HEK293 (cell line): Measurements from ENCODE around the gene SIRT7.

Experiments used
- CTCF ChIA-PET: fragments of 350-600 bp; formaldehyde crosslinking; extraction: SDS; loops from one replicate; lab custom pipeline; 2021; ENCODE audit warnings: antibody characterized with exemption; lab: Yijun Ruan, JAX
- POLR2A ChIA-PET: fragments of 300-600 bp; formaldehyde crosslinking; extraction: SDS; loops from one replicate; lab custom pipeline; 2020; ENCODE audit warnings: antibody characterized with exemption, inconsistent platforms; lab: Yijun Ruan, JAX
- H3K27ac ChIP-seq: fragments of 200-500 bp; sonication (Bioruptor generic); 2 replicates; pipeline ENCODE4 v1.5.1; 2014; ENCODE audit warnings: low read depth, low read length, control low read depth, inconsistent platforms; ENCODE audit errors: extremely low read depth
- H3K36me3 ChIP-seq, 2 experiments: fragments of 200-500 bp in 1 of 2; sonication (Bioruptor generic) in 1 of 2; 1 replicate in 1 of 2; 2 replicates in 1 of 2; pipeline ENCODE4 v1.5.1; 2014 to 2017; ENCODE audit warnings: inconsistent platforms in 2 of 2, low read length in 2 of 2; ENCODE audit not compliant: control insufficient read depth in 2 of 2, insufficient read depth in 1 of 2
- H3K4me1 ChIP-seq: fragments of 200-500 bp; sonication (Bioruptor generic); 2 replicates; pipeline ENCODE4 v1.5.1; 2014; ENCODE audit warnings: mild to moderate bottlenecking, low read length, inconsistent platforms; ENCODE audit not compliant: control insufficient read depth, insufficient read depth
- H3K4me3 ChIP-seq: 2 replicates; pipeline ENCODE4 v1.5.1; 2011; ENCODE audit warnings: low read depth, mild to moderate bottlenecking, control low read depth, low read length, moderate library complexity
- H3K9me3 ChIP-seq: fragments of 200-500 bp; sonication (Bioruptor generic); 2 replicates; pipeline ENCODE4 v1.5.1; 2014; ENCODE audit warnings: low read depth, low read length, inconsistent platforms; ENCODE audit not compliant: control insufficient read depth, insufficient read depth
- HOXA7 ChIP-seq: sonication (generic); formaldehyde crosslinking; IDR thresholded peaks from 2 replicates; pipeline ENCODE4 v1.8.1; 2022; ENCODE audit warnings: missing genetic modification reagents, borderline replicate concordance
- REPIN1 ChIP-seq: fragments of 450-650 bp; formaldehyde crosslinking; IDR thresholded peaks from 2 replicates; pipeline ENCODE4 v1.5.1; 2017; ENCODE audit warnings: missing biosample characterization, missing genetic modification characterization, low read depth
- ZEB2 ChIP-seq: fragments of 450-650 bp; formaldehyde crosslinking; IDR thresholded peaks from 2 replicates; pipeline ENCODE4 v1.5.1; 2016; ENCODE audit warnings: missing biosample characterization, missing genetic modification characterization
- ZNF184 ChIP-seq: fragments of 450-650 bp; IDR thresholded peaks from 2 replicates; pipeline ENCODE4 v1.5.1; 2018; ENCODE audit warnings: missing biosample characterization, mild to moderate bottlenecking, missing genetic modification characterization
- ZNF362 ChIP-seq: fragments of 450-650 bp; formaldehyde crosslinking; IDR thresholded peaks from 2 replicates; pipeline ENCODE4 v1.5.1; 2016; ENCODE audit warnings: missing biosample characterization, missing genetic modification characterization
- ZNF394 ChIP-seq: fragments of 450-650 bp; formaldehyde crosslinking; IDR thresholded peaks from 2 replicates; pipeline ENCODE4 v1.5.1; 2016; ENCODE audit warnings: missing biosample characterization, missing genetic modification characterization, mild to moderate bottlenecking, moderate library complexity, borderline replicate concordance
- ZNF514 ChIP-seq: fragments of 450-650 bp; formaldehyde crosslinking; IDR thresholded peaks from 2 replicates; pipeline ENCODE4 v1.5.1; 2016; ENCODE audit warnings: missing biosample characterization, missing genetic modification characterization
- ZNF548 ChIP-seq: fragments of 450-650 bp; formaldehyde crosslinking; IDR thresholded peaks from 2 replicates; pipeline ENCODE4 v1.5.1; 2016; ENCODE audit warnings: missing biosample characterization, missing genetic modification characterization
- ZNF623 ChIP-seq: fragments of 450-650 bp; formaldehyde crosslinking; IDR thresholded peaks from 2 replicates; pipeline ENCODE4 v1.5.1; 2016; ENCODE audit warnings: missing biosample characterization, missing genetic modification characterization
- ZNF660 ChIP-seq: fragments of 450-650 bp; IDR thresholded peaks from 2 replicates; pipeline ENCODE4 v1.5.1; 2018; ENCODE audit warnings: missing biosample characterization, mild to moderate bottlenecking, missing genetic modification characterization
- ZNF704 ChIP-seq: fragments of 450-650 bp; formaldehyde crosslinking; IDR thresholded peaks from 2 replicates; pipeline ENCODE4 v1.5.1; 2016; ENCODE audit warnings: missing biosample characterization, missing genetic modification characterization
- ZSCAN4 ChIP-seq: fragments of 450-650 bp; formaldehyde crosslinking; IDR thresholded peaks from 2 replicates; pipeline ENCODE4 v1.5.1; 2017; ENCODE audit warnings: missing biosample characterization, missing genetic modification characterization

The SIRT7 gene

GRCh38 chr17:81922566-81923301 lies 4.8 kb upstream of the SIRT7 start (continued):
- TF ChIP-seq ZNF394 (tag by site-specific recombination) (no peak), ZEB2 (tag by site-specific recombination) (no peak), ZNF514 (no peak), ZNF704 (tag by site-specific recombination) (no peak), ZSCAN4 (tag by site-specific recombination) (no peak)

- no peak overlapping the region for H3K27ac ChIP-seq
- CTCF ChIA-PET: interaction anchor here (1.0 kb wide), 1 partner anchor 98 kb away, joined by 3 read pairs; no protein-coding TSS in a partner anchor
- TF ChIP-seq ZEB2 (tag by site-specific recombination): no peak
- TF ChIP-seq REPIN1 (tag by site-specific recombination): no peak
- no peak for TF ChIP-seq ZNF623 (tag by site-specific recombination)
- TF ChIP-seq ZNF548 (tag by site-specific recombination): no peak
- TF ChIP-seq HOXA7 (CRISPR knock-in tag): no peak
- no peak for TF ChIP-seq ZNF184
Measured at GRCh38 chr17:81921996-81922565, 4.1 kb upstream of the SIRT7 start.

GRCh38 chr17:81921537-81921862 lies 3.5 kb upstream of the SIRT7 start:
- CTCF ChIA-PET: interaction anchor here (0.6 kb wide), 2 partner anchors 14 to 217 kb away, joined by 3 read pairs; no protein-coding TSS in a partner anchor
- Histone ChIP-seq H3K4me3 (no peak overlapping the region), H3K36me3 (peaks cover 6 to 41% of the 10 kb centered on the region in 2 experiments; a peak in 1 of 3 replicates), H3K9me3 (no peaks in the 10 kb centered on the region), H3K27ac (no peak overlapping the region), H3K4me1 (peaks cover 5% of the 10 kb centered on the region; the same call in 1 of the 2 replicates)
- POLR2A ChIA-PET: interaction anchor here (0.7 to 1.2 kb wide), 2 partner anchors 9 to 58 kb away, joined by 4 read pairs; partner anchors contain the start of gene PCYT2
- TF ChIP-seq ZNF660 (tag by site-specific recombination) (no peak), ZNF362 (tag by site-specific recombination) (peak; percentile 78)

More at GRCh38 chr17:81921996-81922565, 4.1 kb upstream of the SIRT7 start:
- Histone ChIP-seq H3K9me3 (no peaks in the 10 kb centered on the region), H3K4me1 (peaks cover 3% of the 10 kb centered on the region; the same call in 1 of the 2 replicates), H3K4me3 (no peak overlapping the region), H3K36me3 (peaks cover 6 to 41% of the 10 kb centered on the region in 2 experiments; a peak in 1 of 3 replicates)
- POLR2A ChIA-PET: interaction anchor here (1.2 kb wide), 1 partner anchor 10 kb away, joined by 4 read pairs; the partner anchor contains the start of gene PCYT2
